WTC11 (cell line): ENCODE results near the gene ZNF613.

ENCODE experiments used
- FOXK1 ChIP-seq: sonication (generic); formaldehyde crosslinking; IDR thresholded peaks from 2 replicates; pipeline ENCODE4 v1.8.0; 2022; ENCODE audit warnings: mild to moderate bottlenecking, moderate library complexity, missing genetic modification reagents
- JUN ChIP-seq: sonication (generic); formaldehyde crosslinking; IDR thresholded peaks from 2 replicates; pipeline ENCODE4 v1.8.0; 2023; ENCODE audit warnings: mild to moderate bottlenecking, missing genetic modification reagents
- NR3C1 ChIP-seq: sonication (generic); formaldehyde crosslinking; conservative IDR thresholded peaks from 2 replicates; pipeline ENCODE4 v1.8.1; 2023; ENCODE audit warnings: low read depth, mild to moderate bottlenecking, missing genetic modification reagents
- SMAD4 ChIP-seq: sonication (generic); formaldehyde crosslinking; IDR thresholded peaks from 2 replicates; pipeline ENCODE4 v1.8.0; 2022; ENCODE audit warnings: mild to moderate bottlenecking, missing genetic modification reagents
- STAT6 ChIP-seq: sonication (generic); formaldehyde crosslinking; conservative IDR thresholded peaks from 2 replicates; pipeline ENCODE4 v1.8.1; 2023; ENCODE audit warnings: mild to moderate bottlenecking, low read depth, missing genetic modification reagents, moderate library complexity
- ZNF416 ChIP-seq: fragments of 250-450 bp; sonication (Bioruptor Pico); IDR thresholded peaks from 2 replicates; pipeline ENCODE4 v1.9.0; 2021; ENCODE audit warnings: mild to moderate bottlenecking, inconsistent platforms
- TF ChIP-seq, protein P1 (sequence below): fragments of 200-600 bp; IDR thresholded peaks from 2 replicates; pipeline ENCODE4 v1.8.0; 2022; ENCODE audit warnings: antibody characterized with exemption

DNA sequence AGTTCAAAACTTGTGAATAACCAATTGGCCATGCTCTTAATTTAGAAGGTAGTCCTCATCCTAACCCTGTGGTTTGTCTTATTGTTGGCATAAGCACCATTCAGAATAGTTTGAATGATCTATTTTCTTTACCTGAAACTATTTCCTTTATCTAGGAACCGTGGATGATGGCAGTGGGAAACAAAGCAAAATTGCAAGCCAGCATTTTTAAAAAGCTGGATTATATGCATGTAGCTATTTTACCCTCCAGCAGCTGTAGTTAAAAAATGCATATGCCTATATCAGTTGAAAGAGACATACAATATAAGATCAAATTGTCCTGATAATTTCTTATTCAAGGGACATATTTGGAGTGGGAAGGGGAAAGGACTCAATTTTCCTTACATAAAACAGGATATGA, 19.3 kb downstream of the ZNF613 start:
- TF ChIP-seq ZNF416 (CRISPR knock-in tag) (no peak), FOXK1 (CRISPR knock-in tag) (no peak), JUN (CRISPR knock-in tag) (no peak), STAT6 (CRISPR knock-in tag) (no peak), SMAD4 (no peak), NR3C1 (CRISPR knock-in tag) (no peak)
- TF ChIP-seq, protein P1, sequence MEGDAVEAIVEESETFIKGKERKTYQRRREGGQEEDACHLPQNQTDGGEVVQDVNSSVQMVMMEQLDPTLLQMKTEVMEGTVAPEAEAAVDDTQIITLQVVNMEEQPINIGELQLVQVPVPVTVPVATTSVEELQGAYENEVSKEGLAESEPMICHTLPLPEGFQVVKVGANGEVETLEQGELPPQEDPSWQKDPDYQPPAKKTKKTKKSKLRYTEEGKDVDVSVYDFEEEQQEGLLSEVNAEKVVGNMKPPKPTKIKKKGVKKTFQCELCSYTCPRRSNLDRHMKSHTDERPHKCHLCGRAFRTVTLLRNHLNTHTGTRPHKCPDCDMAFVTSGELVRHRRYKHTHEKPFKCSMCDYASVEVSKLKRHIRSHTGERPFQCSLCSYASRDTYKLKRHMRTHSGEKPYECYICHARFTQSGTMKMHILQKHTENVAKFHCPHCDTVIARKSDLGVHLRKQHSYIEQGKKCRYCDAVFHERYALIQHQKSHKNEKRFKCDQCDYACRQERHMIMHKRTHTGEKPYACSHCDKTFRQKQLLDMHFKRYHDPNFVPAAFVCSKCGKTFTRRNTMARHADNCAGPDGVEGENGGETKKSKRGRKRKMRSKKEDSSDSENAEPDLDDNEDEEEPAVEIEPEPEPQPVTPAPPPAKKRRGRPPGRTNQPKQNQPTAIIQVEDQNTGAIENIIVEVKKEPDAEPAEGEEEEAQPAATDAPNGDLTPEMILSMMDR, result no peak
